Neuronal stem cell (in vitro differentiated cells): ENCODE data around the gene OR2K2.

Source experiments
- DNase-seq: peaks from one replicate; pipeline ENCODE4 v3.0.0-alpha.2; 2013; ENCODE audit warnings: low spot score
- H2AFZ ChIP-seq: one replicate; pipeline ENCODE4 v1.6.1; 2013; ENCODE audit warnings: mild to moderate bottlenecking, low read length, inconsistent platforms
- H2AK5ac ChIP-seq: 2 replicates; pipeline ENCODE4 v1.6.1; 2013; ENCODE audit warnings: low read depth, mild to moderate bottlenecking, inconsistent platforms, low read length, moderate library complexity, mixed read lengths
- H2BK120ac ChIP-seq: 2 replicates; pipeline ENCODE4 v1.6.1; 2013; ENCODE audit warnings: low read depth, mild to moderate bottlenecking, inconsistent platforms, low read length, moderate library complexity, mixed read lengths
- H2BK12ac ChIP-seq: one replicate; pipeline ENCODE4 v1.6.1; 2013; ENCODE audit warnings: low read length, inconsistent platforms
- H2BK15ac ChIP-seq: 2 replicates; pipeline ENCODE4 v1.6.1; 2013; ENCODE audit warnings: mild to moderate bottlenecking, low read length, inconsistent platforms, mixed read lengths
- H2BK5ac ChIP-seq: one replicate; pipeline ENCODE4 v1.6.1; 2013; ENCODE audit warnings: inconsistent platforms, mild to moderate bottlenecking, low read length, moderate library complexity
- H3K14ac ChIP-seq: one replicate; pipeline ENCODE4 v1.6.1; 2013; ENCODE audit warnings: low read length, inconsistent platforms
- H3K18ac ChIP-seq: 2 replicates; pipeline ENCODE4 v1.6.1; 2013; ENCODE audit warnings: low read length, inconsistent platforms
- H3K23ac ChIP-seq: 2 replicates; pipeline ENCODE4 v1.6.1; 2013; ENCODE audit warnings: low read depth, mild to moderate bottlenecking, mixed read lengths, low read length, inconsistent platforms; ENCODE audit not compliant: poor library complexity
- H3K27ac ChIP-seq: replicated peaks from 3 replicates; pipeline ENCODE4 v1.5.1; 2013; ENCODE audit warnings: low read length, inconsistent platforms
- H3K27me3 ChIP-seq, 3 experiments: 2 replicates each; pipeline ENCODE4 v1.6.1; 2013; ENCODE audit warnings: low read length in 3 of 3, mild to moderate bottlenecking in 2 of 3, inconsistent platforms in 1 of 3, low read depth in 1 of 3, mixed read lengths in 1 of 3, moderate library complexity in 1 of 3; ENCODE audit not compliant: control insufficient read depth in 3 of 3, insufficient read depth in 3 of 3
- H3K36me3 ChIP-seq, 2 donors: replicated peaks in 1 of 2; 2 replicates each; pipeline ENCODE4 v1.6.1; 2013; ENCODE audit warnings: low read length in 2 of 2; ENCODE audit not compliant: control insufficient read depth in 2 of 2, insufficient read depth in 2 of 2
- H3K4ac ChIP-seq: 2 replicates; pipeline ENCODE4 v1.6.1; 2013; ENCODE audit warnings: inconsistent platforms, mild to moderate bottlenecking, low read length, moderate library complexity
- H3K4me1 ChIP-seq, 2 donors: 1 replicate in 1 of 2; 2 replicates in 1 of 2; pipeline ENCODE4 v1.6.1; 2013; ENCODE audit warnings: low read length in 2 of 2, low read depth in 1 of 2; ENCODE audit not compliant: control insufficient read depth in 2 of 2, insufficient read depth in 1 of 2
- H3K4me2 ChIP-seq: one replicate; pipeline ENCODE4 v1.6.1; 2013; ENCODE audit warnings: mild to moderate bottlenecking, low read length, inconsistent platforms; ENCODE audit not compliant: insufficient read depth, poor library complexity, severe bottlenecking
- H3K4me3 ChIP-seq, 2 donors: 2 replicates each; pipeline ENCODE4 v1.5.1; 2013; ENCODE audit warnings: low read length in 2 of 2, mild to moderate bottlenecking in 2 of 2, inconsistent platforms in 1 of 2, moderate library complexity in 1 of 2
- H3K79me1 ChIP-seq: one replicate; pipeline ENCODE4 v1.6.1; 2013; ENCODE audit warnings: low read depth, mild to moderate bottlenecking, inconsistent platforms, low read length, moderate library complexity
- H3K9ac ChIP-seq: one replicate; pipeline ENCODE4 v1.6.1; 2013; ENCODE audit warnings: mild to moderate bottlenecking, low read depth, low read length, inconsistent platforms; ENCODE audit not compliant: poor library complexity
- H3K9me3 ChIP-seq, 2 donors: replicated peaks in 1 of 2; 2 replicates each; pipeline versions ENCODE3 to v1.6.1; 2013; ENCODE audit warnings: low read length in 2 of 2, mild to moderate bottlenecking in 2 of 2, inconsistent platforms in 1 of 2, low read depth in 1 of 2, mixed read lengths in 1 of 2, moderate library complexity in 1 of 2; ENCODE audit not compliant: control insufficient read depth in 2 of 2, insufficient read depth in 1 of 2
- H4K8ac ChIP-seq: one replicate; pipeline ENCODE4 v1.6.1; 2013; ENCODE audit warnings: low read depth, mild to moderate bottlenecking, inconsistent platforms, low read length, moderate library complexity
- H4K91ac ChIP-seq: one replicate; pipeline ENCODE4 v1.6.1; 2013; ENCODE audit warnings: low read length, low read depth, mild to moderate bottlenecking, inconsistent platforms; ENCODE audit not compliant: poor library complexity
- WGBS, 2 donors: extraction: QIAGEN DNeasy Blood & Tissue Kit; methylation state at CpG; one replicate each; pipeline ENCODE4 v1.1.7; 2013; ENCODE audit warnings: missing lambda C conversion rate in 2 of 2, mixed read lengths in 1 of 2; ENCODE audit not compliant: insufficient read length in 2 of 2, insufficient replicate concordance in 1 of 2; ENCODE audit errors: extremely low coverage in 2 of 2; 5-methylcytosine and 5-hydroxymethylcytosine counted together

OR2K2 gene

DNA sequence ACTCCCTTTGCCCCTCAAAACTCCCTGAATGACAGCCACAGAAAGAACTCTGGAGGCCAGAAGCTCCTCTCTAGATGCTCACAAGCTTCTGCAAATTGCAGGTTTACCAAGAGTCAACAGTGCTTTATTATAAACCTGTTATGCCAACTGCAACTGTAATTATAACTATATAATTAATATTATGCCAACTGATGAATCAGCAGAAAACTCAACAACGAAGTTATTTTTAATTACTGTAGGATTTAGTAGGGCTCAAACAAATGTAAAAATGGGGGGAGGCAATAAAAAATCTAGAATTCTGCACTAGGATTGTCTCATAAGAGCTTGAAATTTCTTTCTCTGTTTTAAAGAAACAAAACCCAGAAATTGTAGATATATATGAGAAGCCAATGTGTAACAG, 37.0 kb upstream of the OR2K2 start:
- Histone ChIP-seq H4K91ac (no peak overlapping the region), H2BK5ac (no peak overlapping the region), H3K18ac (no peak overlapping the region), H2AFZ (no peak overlapping the region), H3K9ac (no peak overlapping the region), H3K9me3 (no peaks in the 10 kb centered on the region), H3K36me3 (peaks cover 13 to 97% of the 10 kb centered on the region in 2 donors), H2BK12ac (no peak overlapping the region), H3K4me1 (no peaks in the 10 kb centered on the region), H3K27me3 (no peaks in the 10 kb centered on the region), H4K8ac (no peak overlapping the region), H3K4me3 (no peak overlapping the region), H3K4me2 (no peak overlapping the region), H3K79me1 (no peaks in the 10 kb centered on the region), H3K23ac (no peak overlapping the region), H2AK5ac (no peak overlapping the region), H3K4ac (no peak overlapping the region), H3K27ac (no peak overlapping the region), H3K14ac (no peak overlapping the region), H2BK15ac (no peak overlapping the region), H2BK120ac (no peak overlapping the region)
- DNase-seq: no peak
- no CpG with 5 or more reads among the region's 1 CpG for WGBS, 2 donors

DNA sequence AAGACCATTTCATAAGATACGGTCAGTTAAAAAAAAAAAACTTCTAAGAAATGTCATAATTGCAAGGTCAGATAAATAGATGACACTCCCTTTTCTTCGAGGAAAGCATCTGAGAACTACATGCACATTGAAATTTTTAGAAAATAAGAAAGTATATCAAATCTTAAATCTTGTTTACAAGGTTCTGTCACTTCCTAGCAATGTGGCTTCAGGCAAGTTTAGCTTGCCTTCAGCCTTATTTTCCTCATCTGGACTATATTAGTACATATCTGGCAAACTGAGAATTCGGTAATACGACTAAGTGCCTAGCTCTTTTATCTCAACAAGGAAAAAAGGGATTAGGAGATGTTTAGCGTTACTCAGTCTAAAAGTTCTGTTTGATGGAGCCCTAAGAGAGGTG, 32.5 kb upstream of the OR2K2 start:
- H3K18ac ChIP-seq: no peak overlapping the region
- H3K4me2 ChIP-seq: no peak overlapping the region
- no peaks in the 10 kb centered on the region for H3K9me3 ChIP-seq
- WGBS, 2 donors: no CpG with 5 or more reads among the region's 5 CpGs
- no peak overlapping the region for H2AK5ac ChIP-seq
- no peak for DNase-seq
- no peak overlapping the region for H3K14ac ChIP-seq
- no peak overlapping the region for H2BK12ac ChIP-seq
- H3K9ac ChIP-seq: no peak overlapping the region
- H2BK5ac ChIP-seq: no peak overlapping the region
- H3K4ac ChIP-seq: no peak overlapping the region
- H3K27ac ChIP-seq: no peak overlapping the region
- no peak overlapping the region for H2AFZ ChIP-seq
- no peaks in the 10 kb centered on the region for H3K4me1 ChIP-seq
- H2BK15ac ChIP-seq: no peak overlapping the region
- no peak overlapping the region for H3K23ac ChIP-seq
- H4K91ac ChIP-seq: no peak overlapping the region
- no peaks in the 10 kb centered on the region for H3K27me3 ChIP-seq
- H3K79me1 ChIP-seq: no peaks in the 10 kb centered on the region
- no peak overlapping the region for H3K4me3 ChIP-seq
- no peak overlapping the region for H4K8ac ChIP-seq
- H3K36me3 ChIP-seq: peaks cover 0 to 66% of the 10 kb centered on the region in 2 donors
- no peak overlapping the region for H2BK120ac ChIP-seq

GRCh38 chr9:111360881-111361280, 30.9 kb upstream of the OR2K2 start:
- Histone ChIP-seq H3K9ac (no peak overlapping the region), H2AFZ (no peak overlapping the region), H2BK5ac (no peak overlapping the region), H3K27me3 (no peaks in the 10 kb centered on the region), H2BK12ac (no peak overlapping the region), H3K4ac (no peak overlapping the region), H3K36me3 (peaks cover 0 to 51% of the 10 kb centered on the region in 2 donors), H2BK120ac (no peak overlapping the region), H3K4me3 (no peak overlapping the region), H3K79me1 (no peaks in the 10 kb centered on the region), H2AK5ac (no peak overlapping the region), H4K91ac (no peak overlapping the region), H3K18ac (no peak overlapping the region), H3K23ac (no peak overlapping the region), H3K14ac (no peak overlapping the region), H3K9me3 (no peaks in the 10 kb centered on the region), H3K4me1 (peaks cover 0 to 5% of the 10 kb centered on the region in 2 donors), H2BK15ac (no peak overlapping the region), H3K4me2 (no peak overlapping the region), H4K8ac (no peak overlapping the region), H3K27ac (no peak overlapping the region)
- DNase-seq: no peak
- no CpG with 5 or more reads among the region's 2 CpGs for WGBS, 2 donors

DNA sequence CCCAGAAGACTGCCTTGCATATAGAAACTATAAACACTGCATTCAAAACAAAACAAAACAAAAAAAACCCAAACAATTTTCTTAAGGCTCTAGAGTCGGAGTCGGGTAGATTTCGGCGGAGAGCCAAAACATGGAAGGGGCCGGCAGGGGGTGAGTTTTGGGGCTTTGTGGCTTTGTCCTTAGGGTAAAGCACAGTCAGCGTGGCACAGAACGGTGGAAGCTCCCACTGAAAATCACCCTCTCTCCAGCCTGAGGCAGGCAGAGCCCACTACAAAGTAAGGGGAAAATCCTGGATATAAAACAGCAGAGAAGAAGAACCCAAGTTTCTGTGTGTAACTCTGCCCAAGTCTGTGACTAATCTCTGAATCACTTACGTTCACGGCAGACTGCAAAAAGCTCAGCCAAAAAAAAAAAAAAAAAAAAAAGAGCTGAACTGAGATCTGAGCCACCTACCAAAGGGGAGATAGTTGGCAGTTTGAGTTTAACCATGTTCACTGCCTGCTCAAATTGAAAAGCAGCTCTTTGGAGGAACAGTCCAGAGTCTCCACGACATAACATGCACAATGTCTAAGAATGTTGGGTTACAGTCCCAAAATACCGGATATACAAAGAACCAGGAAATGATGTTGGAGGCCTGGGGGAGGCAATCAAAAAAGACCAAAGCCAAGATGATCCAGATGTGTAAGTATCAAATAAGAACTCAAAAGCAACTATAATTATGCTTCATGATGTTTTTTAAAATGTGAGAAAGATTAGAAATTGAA, 26.6 kb upstream of the OR2K2 start:
- H4K91ac ChIP-seq: no peak overlapping the region
- H2BK120ac ChIP-seq: no peak overlapping the region
- no peak overlapping the region for H3K9ac ChIP-seq
- H3K27me3 ChIP-seq: no peaks in the 10 kb centered on the region
- no peaks in the 10 kb centered on the region for H3K9me3 ChIP-seq
- H2BK5ac ChIP-seq: no peak overlapping the region
- H2BK12ac ChIP-seq: no peak overlapping the region
- no peak overlapping the region for H3K4me2 ChIP-seq
- peaks cover 0 to 5% of the 10 kb centered on the region in 2 donors for H3K4me1 ChIP-seq
- no peak overlapping the region for H3K4me3 ChIP-seq
- H3K27ac ChIP-seq: no peak overlapping the region
- no peak overlapping the region for H2AFZ ChIP-seq
- no peak overlapping the region for H2AK5ac ChIP-seq
- H3K14ac ChIP-seq: no peak overlapping the region
- H3K36me3 ChIP-seq: peaks cover 0 to 11% of the 10 kb centered on the region in 2 donors
- H3K23ac ChIP-seq: no peak overlapping the region
- H4K8ac ChIP-seq: no peak overlapping the region
- H3K79me1 ChIP-seq: no peaks in the 10 kb centered on the region
- no peak for DNase-seq
- no peak overlapping the region for H2BK15ac ChIP-seq
- peak overlapping the region; percentile 85 for H3K4ac ChIP-seq
- no peak overlapping the region for H3K18ac ChIP-seq
- no CpG with 5 or more reads among the region's 11 CpGs for WGBS, 2 donors
